Spinal cord (tissue), 10 donors: ENCODE data around the gene HERC3. TPM values are rescaled to one million over a fixed set of nuclear protein-coding genes. Genes with fewer than 3 reads are reported as not detected.
A peak's percentile ranks its signal among the peaks of the same experiment; 100 is the strongest.

Experiments
- DNase-seq, 6 donors: peaks; one replicate each; pipeline versions ENCODE4 v3.0.0 to v3.0.0-alpha.2; 2013 to 2015; ENCODE audit warnings: low spot score in 6 of 6, low read depth in 4 of 6
- H3K27ac ChIP-seq: one replicate; pipeline ENCODE4 v1.5.1; 2013; ENCODE audit warnings: low read depth, low read length, control low read depth
- H3K27me3 ChIP-seq: one replicate; pipeline ENCODE4 v1.6.1; 2013; ENCODE audit warnings: low read length; ENCODE audit not compliant: control insufficient read depth, insufficient read depth
- H3K36me3 ChIP-seq: one replicate; pipeline ENCODE4 v1.6.1; 2013; ENCODE audit warnings: low read length; ENCODE audit not compliant: control insufficient read depth, insufficient read depth
- H3K4me1 ChIP-seq: one replicate; pipeline ENCODE4 v1.6.1; 2013; ENCODE audit warnings: low read length; ENCODE audit not compliant: control insufficient read depth, insufficient read depth
- H3K4me3 ChIP-seq: one replicate; pipeline ENCODE4 v1.5.1; 2013; ENCODE audit warnings: low read depth, low read length, control low read depth
- H3K9me3 ChIP-seq: one replicate; pipeline ENCODE4 v1.6.1; 2013; ENCODE audit warnings: low read length; ENCODE audit not compliant: control insufficient read depth, insufficient read depth
- WGBS: methylation state at CpG from one replicate; pipeline ENCODE4 v1.1.5; 2013; ENCODE audit warnings: missing lambda C conversion rate; ENCODE audit not compliant: insufficient coverage; 5-methylcytosine and 5-hydroxymethylcytosine counted together
- polyA plus RNA-seq, 2 donors: library from polyadenylated mRNA; unstranded; fragments of 120-200 nt; gene quantifications; one replicate each; pipeline ENCODE4 v1.2.1, GENCODE V29; 2013; ENCODE audit not compliant: insufficient read length in 2 of 2
- total RNA-seq, 2 donors: library from RNA; depleted of rRNA in 1 of 2; stranded (reverse); fragments of 120-200 nt in 1 of 2; fragments of >200 nt in 1 of 2; gene quantifications; one replicate each; pipeline versions ENCODE4 v1.2.3 to v1.2.4, GENCODE V29; 2013 to 2014
- donor health status: healthy.

Gene HERC3
- total and polyA plus RNA-seq, 4 donors = 20.1 to 45.8 (median 24.8) TPM

DNA sequence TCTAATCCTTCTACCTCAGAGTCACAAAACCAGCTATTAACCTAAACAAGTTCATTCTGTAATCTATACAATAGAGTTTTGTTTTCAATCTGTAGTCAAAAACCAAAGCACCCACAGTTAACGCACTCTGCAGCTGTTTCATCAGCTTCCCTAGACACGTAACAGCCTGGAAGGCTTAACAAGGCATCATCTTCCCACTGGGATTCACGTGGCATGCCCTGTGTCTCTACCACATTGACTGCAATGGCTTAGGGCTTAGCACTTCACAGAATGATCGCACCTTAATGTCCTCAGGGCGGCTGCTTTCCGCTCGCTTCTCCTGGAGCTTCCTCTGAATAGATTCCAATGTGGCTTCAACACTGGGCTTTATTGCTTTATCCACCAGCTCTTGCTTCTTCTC lies 155.1 kb downstream of the HERC3 start:
- Histone ChIP-seq H3K27ac (no peak overlapping the region), H3K4me3 (no peak overlapping the region), H3K9me3 (no peaks in the 10 kb centered on the region), H3K27me3 (no peaks in the 10 kb centered on the region), H3K36me3 (peaks cover 21% of the 10 kb centered on the region), H3K4me1 (no peaks in the 10 kb centered on the region)
- no peak for DNase-seq
- WGBS = 93% methylated on average over 7 of the region's 7 CpGs

GRCh38 chr4:88750369-88750768 lies 158.1 kb downstream of the HERC3 start:
- no peak overlapping the region for H3K27ac ChIP-seq
- DNase-seq = no peak
- H3K4me1 ChIP-seq = no peaks in the 10 kb centered on the region
- no peak overlapping the region for H3K4me3 ChIP-seq
- WGBS = 95% methylated on average over 10 of the region's 10 CpGs
- H3K9me3 ChIP-seq = no peaks in the 10 kb centered on the region
- H3K36me3 ChIP-seq = peaks cover 21% of the 10 kb centered on the region
- H3K27me3 ChIP-seq = no peaks in the 10 kb centered on the region

- WGBS = no CpG with 5 or more reads among the region's 7 CpGs
- H3K4me1 ChIP-seq = no peaks in the 10 kb centered on the region
- H3K36me3 ChIP-seq = peaks cover 21% of the 10 kb centered on the region
- no peaks in the 10 kb centered on the region for H3K27me3 ChIP-seq
- H3K4me3 ChIP-seq = no peak overlapping the region
- no peak for DNase-seq
- H3K27ac ChIP-seq = no peak overlapping the region
- no peaks in the 10 kb centered on the region for H3K9me3 ChIP-seq
Measured at GRCh38 chr4:88751258-88752075, 159.2 kb downstream of the HERC3 start.

GRCh38 chr4:88752076-88752463 lies 159.8 kb downstream of the HERC3 start:
- Histone ChIP-seq H3K27ac (no peak overlapping the region), H3K4me1 (no peaks in the 10 kb centered on the region), H3K27me3 (no peaks in the 10 kb centered on the region), H3K36me3 (peaks cover 20% of the 10 kb centered on the region), H3K4me3 (no peak overlapping the region), H3K9me3 (no peaks in the 10 kb centered on the region)
- no peak for DNase-seq
- WGBS = 87% methylated on average over 3 of the region's 4 CpGs

- H3K27me3 ChIP-seq = no peaks in the 10 kb centered on the region
- H3K4me1 ChIP-seq = no peaks in the 10 kb centered on the region
- peaks cover 15% of the 10 kb centered on the region for H3K36me3 ChIP-seq
- no peak overlapping the region for H3K27ac ChIP-seq
- H3K9me3 ChIP-seq = no peaks in the 10 kb centered on the region
- no peak overlapping the region for H3K4me3 ChIP-seq
- WGBS = 38% methylated on average over 2 of the region's 2 CpGs
- DNase-seq = peak in 1 of 6 donors; percentile 8
Measured at GRCh38 chr4:88752754-88753153, 160.5 kb downstream of the HERC3 start.

DNA sequence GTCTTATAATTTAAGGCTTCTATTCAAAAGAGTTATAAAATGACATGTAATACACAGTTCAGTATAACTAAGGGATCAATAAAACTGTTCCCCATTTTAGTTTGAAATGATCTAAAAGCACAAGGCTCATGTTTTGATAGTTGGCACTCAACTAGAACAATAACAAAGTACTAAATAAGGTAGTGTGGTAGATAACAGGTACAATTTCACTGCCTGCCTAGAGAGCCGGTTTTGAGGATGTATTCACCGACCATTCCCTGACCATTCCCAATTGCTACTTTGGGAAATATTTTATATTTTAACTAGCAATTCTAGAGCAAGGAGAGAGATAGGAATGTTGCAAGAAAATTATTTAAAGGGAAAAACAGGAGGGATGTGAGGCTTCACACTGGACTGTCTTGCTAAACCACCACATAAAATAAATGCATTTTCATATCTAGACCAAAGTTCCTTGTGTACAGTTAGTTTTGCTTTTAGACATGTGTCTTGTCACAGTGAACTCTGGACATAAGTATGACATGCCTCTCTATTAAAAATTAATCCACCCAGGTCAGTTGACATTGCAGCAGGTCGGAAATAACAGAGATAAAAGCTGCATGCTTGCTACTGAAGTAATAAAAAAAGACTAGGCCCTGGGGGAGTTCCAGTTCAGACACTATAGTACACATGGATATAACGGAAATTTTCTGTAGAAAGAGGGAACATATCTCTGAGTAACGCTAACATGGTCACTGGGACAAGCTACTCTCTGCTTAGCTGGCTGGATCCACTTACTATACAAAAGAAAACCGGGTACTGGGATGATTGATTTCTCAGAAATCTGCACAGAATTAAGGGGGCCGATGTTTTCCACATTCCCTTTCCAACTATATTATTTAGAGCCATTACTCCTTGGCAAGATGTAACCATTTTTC lies 161.6 kb downstream of the HERC3 start:
- Histone ChIP-seq H3K4me1 (peaks cover 1% of the 10 kb centered on the region), H3K4me3 (no peak overlapping the region), H3K36me3 (peaks cover 10% of the 10 kb centered on the region), H3K27ac (no peak overlapping the region), H3K27me3 (no peaks in the 10 kb centered on the region), H3K9me3 (no peaks in the 10 kb centered on the region)
- DNase-seq = no peak
- no CpG with 5 or more reads among the region's 7 CpGs for WGBS

GRCh38 chr4:88754796-88755195 lies 162.5 kb downstream of the HERC3 start:
- 100% methylated on average over 1 of the region's 3 CpGs for WGBS
- H3K4me3 ChIP-seq = no peak overlapping the region

DNA sequence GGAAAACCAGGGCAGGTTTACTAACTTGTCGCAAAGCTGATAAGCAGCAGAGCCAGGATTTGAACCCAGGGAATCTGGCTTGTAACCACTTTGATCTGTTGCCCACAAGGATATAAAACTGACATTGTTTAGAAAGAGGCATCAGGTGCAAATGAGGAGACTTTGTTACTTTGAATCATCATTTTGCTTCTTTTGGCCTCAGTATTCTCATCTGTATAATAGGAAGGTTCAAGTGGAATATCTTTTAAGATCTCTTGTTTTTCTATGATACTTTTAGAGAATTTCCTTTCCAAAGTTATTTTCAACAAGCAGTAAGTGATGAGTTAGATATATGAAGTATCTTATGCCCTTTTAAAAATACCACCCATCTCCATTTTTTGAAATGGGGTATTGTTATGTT lies 163.2 kb downstream of the HERC3 start:
- no peak for DNase-seq
- peaks cover 2% of the 10 kb centered on the region for H3K36me3 ChIP-seq
- H3K9me3 ChIP-seq = no peaks in the 10 kb centered on the region
- WGBS = 100% methylated on average over 1 of the region's 1 CpG
- H3K27ac ChIP-seq = no peak overlapping the region
- H3K27me3 ChIP-seq = no peaks in the 10 kb centered on the region
- H3K4me1 ChIP-seq = peaks cover 6% of the 10 kb centered on the region
- H3K4me3 ChIP-seq = no peak overlapping the region

More at GRCh38 chr4:88754796-88755195, 162.5 kb downstream of the HERC3 start:
- no peak for DNase-seq
- H3K4me1 ChIP-seq = peaks cover 6% of the 10 kb centered on the region
- H3K27me3 ChIP-seq = no peaks in the 10 kb centered on the region
- no peaks in the 10 kb centered on the region for H3K9me3 ChIP-seq
- H3K36me3 ChIP-seq = peaks cover 8% of the 10 kb centered on the region
- H3K27ac ChIP-seq = no peak overlapping the region

GRCh38 chr4:88756149-88756548 lies 163.9 kb downstream of the HERC3 start:
- Histone ChIP-seq H3K27me3 (no peaks in the 10 kb centered on the region), H3K9me3 (no peaks in the 10 kb centered on the region), H3K36me3 (no peaks in the 10 kb centered on the region), H3K27ac (no peak overlapping the region), H3K4me3 (no peak overlapping the region), H3K4me1 (peaks cover 6% of the 10 kb centered on the region)
- peak in 1 of 6 donors; percentile 29 for DNase-seq
- WGBS = 94% methylated on average over 3 of the region's 5 CpGs
